K562 (cell line): ENCODE results near the gene PPP1R9B. TPM values are rescaled to one million over a fixed set of nuclear protein-coding genes. Genes with fewer than 3 reads are reported as not detected.

ENCODE experiments used
- AFF4 ChIP-seq: sonication (generic); formaldehyde crosslinking; IDR thresholded peaks from 2 replicates; pipeline ENCODE4 v1.8.0; 2023; ENCODE audit warnings: mild to moderate bottlenecking, missing genetic modification reagents
- BMI1 ChIP-seq: fragments of 150-350 bp; IDR thresholded peaks from 2 replicates; pipeline ENCODE4 v1.6.1; 2014; ENCODE audit warnings: low read length
- CBFA2T2 ChIP-seq: fragments of 450-650 bp; conservative IDR thresholded peaks from 2 replicates; pipeline ENCODE4 v1.6.1; 2017; ENCODE audit warnings: mild to moderate bottlenecking
- CBX8 ChIP-seq: fragments of 200-600 bp; sonication (generic); IDR thresholded peaks from 2 replicates; pipeline ENCODE4 v1.6.1; 2012; ENCODE audit warnings: borderline replicate concordance, mixed run types, low read depth, mild to moderate bottlenecking, moderate library complexity, mixed read lengths, low read length, control low read depth, inconsistent platforms; ENCODE audit not compliant: poor library complexity, severe bottlenecking; ENCODE audit errors: extremely low read depth
- CCAR2 ChIP-seq: fragments of 200-400 bp; formaldehyde crosslinking; IDR thresholded peaks from 2 replicates; pipeline ENCODE4 v1.6.1; 2017; ENCODE audit warnings: mild to moderate bottlenecking, low read depth, low read length
- FUS ChIP-seq: fragments of 200-400 bp; formaldehyde crosslinking; optimal IDR thresholded peaks from 2 replicates; pipeline ENCODE3; 2017; ENCODE audit warnings: low read depth, low read length
- HMG20A ChIP-seq: fragments of 450-650 bp; formaldehyde crosslinking; conservative IDR thresholded peaks from 2 replicates; pipeline ENCODE4 v1.4.0; 2020; ENCODE audit warnings: mild to moderate bottlenecking, mixed read lengths
- HNRNPH1 ChIP-seq: fragments of 200-400 bp; formaldehyde crosslinking; optimal IDR thresholded peaks from 2 replicates; pipeline ENCODE3; 2017; ENCODE audit warnings: low read depth, mild to moderate bottlenecking, low read length, moderate library complexity
- SIN3B ChIP-seq: fragments of 450-650 bp; IDR thresholded peaks from 2 replicates; pipeline ENCODE4 v1.6.1; 2017; ENCODE audit warnings: low read depth, mild to moderate bottlenecking, moderate library complexity
- SMARCA5 ChIP-seq: fragments of 450-650 bp; IDR thresholded peaks from 2 replicates; pipeline ENCODE4 v1.6.1; 2016
- SNIP1 ChIP-seq: fragments of 450-650 bp; IDR thresholded peaks from 2 replicates; pipeline ENCODE4 v1.7.1; 2017; ENCODE audit warnings: low read depth, mild to moderate bottlenecking
- U2AF2 ChIP-seq: fragments of 200-400 bp; formaldehyde crosslinking; optimal IDR thresholded peaks from 2 replicates; pipeline ENCODE3; 2017; ENCODE audit warnings: low read depth, mild to moderate bottlenecking, low read length
- ZBTB43 ChIP-seq: sonication (generic); formaldehyde crosslinking; IDR thresholded peaks from 2 replicates; pipeline ENCODE4 v1.8.0; 2023; ENCODE audit warnings: mild to moderate bottlenecking, missing genetic modification reagents
- ZKSCAN3 ChIP-seq: fragments of 250-450 bp; sonication (Bioruptor Pico); IDR thresholded peaks from 2 replicates; pipeline ENCODE4 v1.4.0; 2020
- ZNF407 ChIP-seq: fragments of 450-650 bp; IDR thresholded peaks from 2 replicates; pipeline ENCODE4 v1.6.1; 2016; ENCODE audit warnings: low read depth
- polyA plus RNA-seq, 8 experiments: library from polyadenylated mRNA; depleted of rRNA in 4 of 8; stranded (reverse) in 5 of 8; unstranded in 3 of 8; fragments of >200 nt; fragmentation: Nextera tagmentation in 2 of 8; fragmentation: Illumina TruSeq in 1 of 8; extraction: Ambion mirVana in 2 of 8; extraction: Trizol in 1 of 8; gene quantifications; 2 replicates each; pipeline versions ENCODE4 v1.2.1 to v1.2.3, GENCODE V29; 2011 to 2014; ENCODE audit warnings: inconsistent platforms in 1 of 8, missing spikeins in 1 of 8
- total RNA-seq, 7 experiments: library from RNA; depleted of rRNA in 6 of 7; stranded (reverse); fragments of >200 nt in 6 of 7; fragmentation: Illumina TruSeq in 2 of 7; extraction: Trizol in 2 of 7; gene quantifications; 2 replicates each; pipeline versions ENCODE4 v1.2.1 to v1.2.3, GENCODE V29; 2011 to 2021; ENCODE audit warnings: low replicate concordance in 1 of 7

PPP1R9B gene
- total and polyA plus RNA-seq, 9 of the 15 experiments (the other 6 are each of a cell fraction or from before 2014, with no cell fraction given), result 0.10 to 63.5 (median 24.7) TPM

- TF ChIP-seq AFF4 (no peak), BMI1 (no peak), ZNF407 (no peak), CBFA2T2 (peak; percentile 47), ZKSCAN3 (no peak), U2AF2 (no peak), SMARCA5 (no peak), HMG20A (CRISPR knock-in tag) (no peak), CBX8 (no peak), CCAR2 (no peak), SIN3B (no peak), SNIP1 (no peak), ZBTB43 (CRISPR knock-in tag) (0 out of 2 replicates have a peak, but pooled peaks have one; percentile 20), FUS (no peak), HNRNPH1 (no peak)
Observed at GRCh38 chr17:50094753-50095619, 55.5 kb downstream of the PPP1R9B start, which contains the start of gene PDK2 (continued).
